ENCODE measurements around the gene NHSL2. TPM values are rescaled to one million over a fixed set of nuclear protein-coding genes. Genes with fewer than 3 reads are reported as not detected.

The NHSL2 gene
- total and polyA plus RNA-seq, 4 experiments from 2014 or later, result 8.1 to 27.2 (median 10.6) TPM

DNA sequence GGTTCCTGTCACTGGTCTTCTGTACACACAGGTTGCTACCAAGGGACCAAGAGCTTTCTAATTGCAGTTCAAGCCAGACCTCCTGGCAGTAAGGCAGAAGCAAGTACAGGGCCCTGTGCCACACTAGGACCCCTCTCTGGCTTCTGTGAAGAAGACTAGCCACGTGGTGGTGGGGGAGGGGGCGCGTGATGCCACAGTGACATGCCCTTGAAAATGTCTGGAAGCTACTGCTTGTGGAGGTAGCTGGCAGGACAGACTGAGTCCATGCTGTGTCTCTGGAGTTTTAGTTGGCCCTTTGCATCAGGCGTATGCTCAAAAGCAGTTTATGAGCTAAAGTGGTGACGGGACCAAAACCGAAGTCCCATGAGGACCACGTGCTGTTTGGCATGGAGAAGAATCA, 170.2 kb downstream of the NHSL2 start:
- no peaks in the 10 kb centered on the region for H3K9me3 ChIP-seq (ENCODE audit: control insufficient read depth in 1 of 2, low read length in 2 of 2)
- H3K4me1 ChIP-seq (ENCODE audit: insufficient read depth, low read length), result peaks cover 20% of the 10 kb centered on the region
- H3K36me3 ChIP-seq (ENCODE audit: insufficient read depth, low read length), result no peaks in the 10 kb centered on the region
- intact Hi-C loops (cut with micrococcal nuclease), result no loop called here
- Mint-ChIP-seq H3K9me3 (peaks cover 0 to 1% (median 0%) of the 10 kb centered on the region in 8 donors), H3K4me1 (peaks cover 9 to 25% (median 18%) of the 10 kb centered on the region in 4 donors), H3K27ac (peak overlapping the region in 1 of 7 donors; percentile 75), H3K4me3 (no peak overlapping the region), H3K36me3 (no peaks in the 10 kb centered on the region), H3K27me3 (no peaks in the 10 kb centered on the region)
- CTCF ChIA-PET (ENCODE audit: partially characterized antibody), result no interaction called here
- DNase-seq, result no peak
- POLR2A ChIA-PET (ENCODE audit: partially characterized antibody), result interaction anchor here (1.4 kb wide), 1 partner anchor 14 kb away, joined by 3 read pairs; no protein-coding TSS in a partner anchor
- H3K27me3 ChIP-seq (ENCODE audit: insufficient read depth, low read length), result no peaks in the 10 kb centered on the region
- no peak overlapping the region for H3K4me3 ChIP-seq (ENCODE audit: low read length in 2 of 2)
- H3K27ac ChIP-seq (ENCODE audit: low read depth, low read length), result no peak overlapping the region

DNA sequence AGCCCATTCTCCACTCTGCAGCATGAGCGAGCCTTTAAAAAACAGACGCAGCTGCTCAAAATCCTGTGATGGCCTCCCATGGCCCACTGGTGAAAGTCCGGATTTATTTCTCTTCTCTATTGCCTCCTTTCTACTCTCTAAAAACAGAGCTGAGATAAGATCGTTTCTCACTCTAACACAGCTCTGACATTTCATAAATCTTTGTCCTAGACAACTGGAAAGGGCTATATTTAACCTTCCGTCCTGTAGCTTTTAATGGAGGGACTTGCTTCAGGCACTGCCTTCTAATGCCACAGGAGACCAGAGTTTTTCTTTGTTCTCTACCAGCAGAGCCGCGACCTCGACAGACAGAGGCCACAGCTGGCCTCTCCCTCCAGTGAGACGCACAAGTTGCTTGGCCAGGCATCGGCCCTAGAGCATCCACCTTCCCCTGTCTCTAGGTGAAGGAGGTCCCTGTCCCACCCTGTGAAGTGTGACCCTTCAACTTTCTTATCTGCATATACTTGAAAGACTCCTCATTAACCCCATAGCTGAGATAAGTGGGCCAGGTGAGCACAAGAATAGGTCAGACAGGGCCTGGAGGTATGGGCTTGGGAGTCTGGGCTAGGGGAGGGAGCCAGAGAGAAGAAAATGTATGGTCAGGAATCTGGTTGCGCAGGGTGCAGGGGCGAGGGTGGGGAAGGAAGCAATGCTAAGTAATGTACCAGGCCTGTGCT, 171.1 kb downstream of the NHSL2 start:
- Mint-ChIP-seq H3K36me3 (no peaks in the 10 kb centered on the region), H3K9me3 (peaks cover 0 to 1% (median 0%) of the 10 kb centered on the region in 8 donors), H3K27ac (peak overlapping the region in 2 of 7 donors; percentile 35 to 77), H3K4me3 (no peak overlapping the region), H3K27me3 (no peaks in the 10 kb centered on the region), H3K4me1 (peaks cover 9 to 25% (median 18%) of the 10 kb centered on the region in 4 donors)
- Histone ChIP-seq H3K27ac (ENCODE audit: low read depth, low read length) (no peak overlapping the region), H3K36me3 (ENCODE audit: insufficient read depth, low read length) (no peaks in the 10 kb centered on the region), H3K4me1 (ENCODE audit: insufficient read depth, low read length) (peaks cover 20% of the 10 kb centered on the region), H3K9me3 (ENCODE audit: control insufficient read depth in 1 of 2, low read length in 2 of 2) (no peaks in the 10 kb centered on the region), H3K4me3 (ENCODE audit: low read length in 2 of 2) (no peak overlapping the region), H3K27me3 (ENCODE audit: insufficient read depth, low read length) (no peaks in the 10 kb centered on the region)
- intact Hi-C loops (cut with micrococcal nuclease), result no loop called here
- ChIA-PET POLR2A (ENCODE audit: partially characterized antibody) (interaction anchor here (1.4 to 1.5 kb wide), 2 partner anchors 13 to 19 kb away, joined by 3 to 4 read pairs; no protein-coding TSS in a partner anchor), CTCF (ENCODE audit: partially characterized antibody) (no interaction called here)
- DNase-seq, result no peak

DNA sequence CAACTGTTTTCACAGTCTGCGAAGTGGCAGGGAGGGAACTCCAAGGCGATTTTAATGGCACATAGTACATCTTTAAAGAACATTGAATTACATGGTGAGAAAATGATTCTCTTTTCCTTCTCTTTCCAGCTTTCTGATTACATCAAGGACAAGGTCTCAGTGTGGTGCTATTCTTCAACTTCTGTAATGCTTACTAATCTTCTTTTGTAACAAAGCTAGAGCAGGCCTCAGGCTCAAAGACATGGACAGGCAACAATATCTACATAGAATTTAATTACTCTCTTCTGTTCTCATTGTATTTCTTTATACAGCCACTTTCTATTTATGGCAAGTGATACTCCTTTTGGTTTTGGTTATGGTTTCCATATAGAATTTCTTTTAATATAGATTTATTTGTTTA, 172.6 kb downstream of the NHSL2 start:
- CTCF ChIA-PET (ENCODE audit: partially characterized antibody), result interaction anchor here (1.4 kb wide), 1 partner anchor 61 kb away, joined by 3 read pairs; no protein-coding TSS in a partner anchor
- H3K4me1 Mint-ChIP-seq, result peaks cover 5 to 13% (median 10%) of the 10 kb centered on the region in 4 donors

GRCh38 chrX:72084114-72084513, 173.5 kb downstream of the NHSL2 start:
- Mint-ChIP-seq H3K27me3 (no peaks in the 10 kb centered on the region), H3K9me3 (peaks cover 0 to 1% (median 0%) of the 10 kb centered on the region in 8 donors), H3K4me1 (peaks cover 2 to 5% (median 4%) of the 10 kb centered on the region in 4 donors), H3K36me3 (no peaks in the 10 kb centered on the region), H3K4me3 (no peak overlapping the region), H3K27ac (peak overlapping the region in 1 of 7 donors; percentile 16)
- Histone ChIP-seq H3K4me1 (ENCODE audit: insufficient read depth, low read length) (no peaks in the 10 kb centered on the region), H3K27ac (ENCODE audit: low read depth, low read length) (no peak overlapping the region), H3K4me3 (ENCODE audit: low read length in 2 of 2) (no peak overlapping the region), H3K9me3 (ENCODE audit: control insufficient read depth in 1 of 2, low read length in 2 of 2) (no peaks in the 10 kb centered on the region), H3K36me3 (ENCODE audit: insufficient read depth, low read length) (no peaks in the 10 kb centered on the region), H3K27me3 (ENCODE audit: insufficient read depth, low read length) (no peaks in the 10 kb centered on the region)
- ChIA-PET CTCF (ENCODE audit: partially characterized antibody) (interaction anchor here (0.8 to 1.4 kb wide), 3 partner anchors 9 to 62 kb away, joined by 3 to 4 read pairs (median 3); no protein-coding TSS in a partner anchor), POLR2A (ENCODE audit: partially characterized antibody) (no interaction called here)
- no peak for DNase-seq
- intact Hi-C loops (cut with micrococcal nuclease), result no loop called here

More for the DNA sequence above, 172.6 kb downstream of the NHSL2 start:
- Histone ChIP-seq H3K4me3 (ENCODE audit: low read length in 2 of 2) (no peak overlapping the region), H3K9me3 (ENCODE audit: control insufficient read depth in 1 of 2, low read length in 2 of 2) (no peaks in the 10 kb centered on the region), H3K27me3 (ENCODE audit: insufficient read depth, low read length) (no peaks in the 10 kb centered on the region), H3K27ac (ENCODE audit: low read depth, low read length) (no peak overlapping the region), H3K36me3 (ENCODE audit: insufficient read depth, low read length) (no peaks in the 10 kb centered on the region), H3K4me1 (ENCODE audit: insufficient read depth, low read length) (peaks cover 6% of the 10 kb centered on the region)
- intact Hi-C loops (cut with micrococcal nuclease), result no loop called here
- POLR2A ChIA-PET (ENCODE audit: partially characterized antibody), result no interaction called here
- Mint-ChIP-seq H3K27me3 (no peaks in the 10 kb centered on the region), H3K27ac (no peak overlapping the region), H3K4me3 (no peak overlapping the region), H3K9me3 (peaks cover 0 to 1% (median 0%) of the 10 kb centered on the region in 8 donors), H3K36me3 (no peaks in the 10 kb centered on the region)
- no peak for DNase-seq

DNA sequence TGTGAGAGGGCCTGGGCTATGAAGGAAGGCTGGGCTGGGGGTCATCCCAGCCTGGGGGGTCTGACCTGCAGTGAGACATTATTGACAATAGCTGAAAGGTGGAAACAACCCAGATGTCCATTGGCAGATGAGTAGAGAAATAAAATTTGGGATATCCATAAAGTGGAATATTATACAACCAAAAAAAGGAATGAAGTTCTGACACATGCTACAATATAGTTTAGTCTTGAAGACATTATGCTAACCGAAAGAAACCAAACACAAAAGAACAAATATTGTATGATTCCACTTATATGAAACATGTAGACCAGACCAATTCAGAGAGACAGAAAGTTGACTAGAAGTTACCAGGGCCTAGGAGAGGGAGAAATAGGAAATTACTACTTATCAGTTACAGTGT, 176.3 kb downstream of the NHSL2 start:
- Histone ChIP-seq H3K27ac (ENCODE audit: low read depth, low read length) (no peak overlapping the region), H3K9me3 (ENCODE audit: control insufficient read depth in 1 of 2, low read length in 2 of 2) (no peaks in the 10 kb centered on the region), H3K4me3 (ENCODE audit: low read length in 2 of 2) (no peak overlapping the region), H3K36me3 (ENCODE audit: insufficient read depth, low read length) (no peaks in the 10 kb centered on the region), H3K27me3 (ENCODE audit: insufficient read depth, low read length) (no peaks in the 10 kb centered on the region), H3K4me1 (ENCODE audit: insufficient read depth, low read length) (no peaks in the 10 kb centered on the region)
- peaks cover 0 to 1% (median 0%) of the 10 kb centered on the region in 8 donors for H3K9me3 Mint-ChIP-seq
- H3K4me1 Mint-ChIP-seq, result peaks cover 0 to 5% (median 4%) of the 10 kb centered on the region in 4 donors
- no peak overlapping the region for H3K27ac Mint-ChIP-seq
- CTCF ChIA-PET (ENCODE audit: partially characterized antibody), result interaction anchor here (0.7 kb wide), 1 partner anchor 42 kb away, joined by 3 read pairs; no protein-coding TSS in a partner anchor
- no peak overlapping the region for H3K4me3 Mint-ChIP-seq
- DNase-seq, result no peak
- intact Hi-C loops (cut with micrococcal nuclease), result no loop called here
- H3K36me3 Mint-ChIP-seq, result no peaks in the 10 kb centered on the region
- H3K27me3 Mint-ChIP-seq, result peaks cover 0 to 2% of the 10 kb centered on the region in 2 donors
- POLR2A ChIA-PET (ENCODE audit: partially characterized antibody), result no interaction called here

GRCh38 chrX:72088761-72089160, 178.1 kb downstream of the NHSL2 start:
- Histone ChIP-seq H3K36me3 (ENCODE audit: insufficient read depth, low read length) (no peaks in the 10 kb centered on the region), H3K9me3 (ENCODE audit: control insufficient read depth in 1 of 2, low read length in 2 of 2) (no peaks in the 10 kb centered on the region), H3K27me3 (ENCODE audit: insufficient read depth, low read length) (no peaks in the 10 kb centered on the region), H3K27ac (ENCODE audit: low read depth, low read length) (no peak overlapping the region), H3K4me1 (ENCODE audit: insufficient read depth, low read length) (no peaks in the 10 kb centered on the region), H3K4me3 (ENCODE audit: low read length in 2 of 2) (no peak overlapping the region)
- CTCF ChIA-PET (ENCODE audit: partially characterized antibody), result no interaction called here
- Mint-ChIP-seq H3K4me1 (peaks cover 0 to 5% (median 4%) of the 10 kb centered on the region in 4 donors), H3K27ac (peak overlapping the region in 2 of 7 donors; percentile 13 to 32), H3K27me3 (peaks cover 0 to 2% of the 10 kb centered on the region in 2 donors), H3K36me3 (no peaks in the 10 kb centered on the region), H3K9me3 (peaks cover 0 to 1% (median 0%) of the 10 kb centered on the region in 8 donors), H3K4me3 (no peak overlapping the region)
- no peak for DNase-seq
- POLR2A ChIA-PET (ENCODE audit: partially characterized antibody), result no interaction called here
- intact Hi-C loops (cut with micrococcal nuclease), result no loop called here

GRCh38 chrX:72089254-72089653, 178.6 kb downstream of the NHSL2 start:
- no peak for DNase-seq
- H3K36me3 Mint-ChIP-seq, result no peaks in the 10 kb centered on the region
- Histone ChIP-seq H3K4me3 (ENCODE audit: low read length in 2 of 2) (no peak overlapping the region), H3K9me3 (ENCODE audit: control insufficient read depth in 1 of 2, low read length in 2 of 2) (no peaks in the 10 kb centered on the region), H3K4me1 (ENCODE audit: insufficient read depth, low read length) (peaks cover 3% of the 10 kb centered on the region), H3K27ac (ENCODE audit: low read depth, low read length) (no peak overlapping the region), H3K27me3 (ENCODE audit: insufficient read depth, low read length) (no peaks in the 10 kb centered on the region), H3K36me3 (ENCODE audit: insufficient read depth, low read length) (no peaks in the 10 kb centered on the region)
- H3K4me1 Mint-ChIP-seq, result peaks cover 2 to 5% (median 3%) of the 10 kb centered on the region in 4 donors
- H3K27me3 Mint-ChIP-seq, result peaks cover 0 to 2% of the 10 kb centered on the region in 2 donors
- intact Hi-C loops (cut with micrococcal nuclease), result no loop called here
- ChIA-PET CTCF (ENCODE audit: partially characterized antibody) (no interaction called here), POLR2A (ENCODE audit: partially characterized antibody) (no interaction called here)
- no peaks in the 10 kb centered on the region for H3K9me3 Mint-ChIP-seq
- H3K4me3 Mint-ChIP-seq, result no peak overlapping the region
- H3K27ac Mint-ChIP-seq, result peak overlapping the region in 1 of 7 donors; percentile 13
